Esophagus squamous epithelium (tissue), 5 donors: ENCODE results near the gene CDYL. TPM values are rescaled to one million over a fixed set of nuclear protein-coding genes. Genes with fewer than 3 reads are reported as not detected.

Source experiments
- DNase-seq: peaks from one replicate; lab custom pipeline; 2025; lab: John Stamatoyannopoulos, UW
- H3K27ac ChIP-seq, 4 donors: fragments of 200-600 bp; sonication (generic); one replicate each; pipeline ENCODE4 v1.5.1; 2016 to 2019; ENCODE audit warnings: mild to moderate bottlenecking in 1 of 4
- H3K27me3 ChIP-seq, 4 donors: fragments of 200-600 bp; sonication (generic); 1 replicate in 3 of 4; 2 replicates in 1 of 4; pipeline versions ENCODE4 v1.5.1 to v1.6.0; 2017 to 2021; ENCODE audit warnings: antibody characterized with exemption in 1 of 4
- H3K36me3 ChIP-seq, 3 donors: fragments of 200-600 bp; sonication (generic); one replicate each; pipeline ENCODE4 v1.5.1; 2016 to 2019
- H3K4me1 ChIP-seq, 3 donors: fragments of 200-600 bp; sonication (generic); one replicate each; pipeline ENCODE4 v1.5.1; 2017 to 2019
- H3K4me3 ChIP-seq, 4 donors: fragments of 200-600 bp; sonication (generic); 1 replicate in 3 of 4; 2 replicates in 1 of 4; pipeline ENCODE4 v1.5.1; 2016 to 2019; ENCODE audit warnings: mild to moderate bottlenecking in 2 of 4, moderate library complexity in 1 of 4
- H3K9me3 ChIP-seq, 3 donors: fragments of 200-600 bp; sonication (generic); one replicate each; pipeline ENCODE4 v1.5.1; 2016 to 2019
- POLR2A ChIP-seq, 4 donors: fragments of 450-650 bp; IDR thresholded peaks; one replicate each; pipeline ENCODE4 v1.6.1; 2017; ENCODE audit warnings: antibody characterized with exemption in 4 of 4, mild to moderate bottlenecking in 4 of 4, moderate library complexity in 3 of 4
- WGBS, 2 donors: methylation state at CpG; one replicate each; pipeline ENCODE4 v1.1.5; 2018; 5-methylcytosine and 5-hydroxymethylcytosine counted together
- intact Hi-C: fragments of 100-400 bp; cut with DNase I; formaldehyde crosslinking; loops from one replicate; pipeline ENCODE4 v1.15.0; 2022
- total RNA-seq, 4 donors: library from RNA; depleted of rRNA; stranded (reverse); fragments of >200 nt; gene quantifications; one replicate each; pipeline ENCODE4 v1.1.0, GENCODE V29; 2016
- TF ChIP-seq, protein P1 (sequence below), 6 experiments: fragments of 450-650 bp in 4 of 6; fragments of 200-600 bp in 2 of 6; sonication (generic) in 2 of 6; IDR thresholded peaks; one replicate each; pipeline ENCODE4 v1.5.1; 2016 to 2019; ENCODE audit warnings: antibody characterized with exemption in 6 of 6, mild to moderate bottlenecking in 4 of 6, moderate library complexity in 4 of 6
- donor health status: DM: yes; HTN: yes; CAD: no.

The CDYL gene
- total RNA-seq, 4 donors from 2014 or later = 15.2 to 43.5 (median 19.6) TPM

DNA sequence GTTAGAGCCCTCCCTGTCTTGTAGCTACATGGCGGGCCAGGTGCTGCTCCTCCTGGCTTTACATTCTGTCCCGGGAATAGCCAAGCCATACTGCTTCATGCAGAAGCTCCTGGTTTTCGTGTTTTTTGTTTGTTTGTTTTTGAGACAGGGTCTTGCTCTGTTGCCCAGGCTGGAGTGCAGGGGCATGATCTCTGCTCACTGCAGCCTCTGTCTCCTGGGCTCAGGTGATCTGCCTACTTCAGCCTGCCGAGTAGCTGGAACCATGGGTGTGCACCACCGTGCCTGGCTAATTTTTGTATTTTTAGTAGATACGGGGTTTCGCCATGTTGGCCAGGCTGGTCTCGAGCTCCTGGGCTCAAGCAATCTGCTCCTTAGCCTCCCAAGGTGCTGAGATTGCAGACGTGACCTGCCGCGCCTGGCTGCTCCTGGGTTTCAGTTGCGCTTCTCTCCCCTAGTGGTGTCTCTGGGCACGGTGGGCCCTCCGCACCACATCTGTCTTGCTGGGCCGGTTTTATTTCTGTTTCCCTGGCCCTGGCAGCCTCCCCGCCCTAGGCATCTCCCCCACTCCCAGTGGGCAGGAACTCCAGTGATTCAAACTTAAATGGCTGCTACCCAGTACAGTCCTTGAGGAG, 12.9 kb downstream of the CDYL start:
- no peak overlapping the region for H3K27ac ChIP-seq
- H3K4me1 ChIP-seq = peaks cover 0 to 23% (median 3%) of the 10 kb centered on the region in 3 donors
- no peak overlapping the region for H3K4me3 ChIP-seq
- no peak for TF ChIP-seq POLR2A (IDR thresholded peaks at IDR 0.05)
- no peaks in the 10 kb centered on the region for H3K9me3 ChIP-seq
- intact Hi-C loops = no loop called here
- DNase-seq = no peak
- WGBS, 2 donors = 67 to 85% methylated on average over 13 to 14 of the region's 16 CpGs
- no peaks in the 10 kb centered on the region for H3K27me3 ChIP-seq
- H3K36me3 ChIP-seq = no peaks in the 10 kb centered on the region

GRCh38 chr6:4790158-4790899, 14.1 kb downstream of the CDYL start:
- Histone ChIP-seq H3K27me3 (no peaks in the 10 kb centered on the region), H3K4me3 (no peak overlapping the region), H3K27ac (no peak overlapping the region), H3K9me3 (no peaks in the 10 kb centered on the region), H3K4me1 (peaks cover 0 to 32% (median 4%) of the 10 kb centered on the region in 3 donors), H3K36me3 (no peaks in the 10 kb centered on the region)
- intact Hi-C loops = no loop called here
- DNase-seq = no peak
- WGBS, 2 donors = 66 to 67% methylated on average over 5 of the region's 5 CpGs
- TF ChIP-seq, protein P1, sequence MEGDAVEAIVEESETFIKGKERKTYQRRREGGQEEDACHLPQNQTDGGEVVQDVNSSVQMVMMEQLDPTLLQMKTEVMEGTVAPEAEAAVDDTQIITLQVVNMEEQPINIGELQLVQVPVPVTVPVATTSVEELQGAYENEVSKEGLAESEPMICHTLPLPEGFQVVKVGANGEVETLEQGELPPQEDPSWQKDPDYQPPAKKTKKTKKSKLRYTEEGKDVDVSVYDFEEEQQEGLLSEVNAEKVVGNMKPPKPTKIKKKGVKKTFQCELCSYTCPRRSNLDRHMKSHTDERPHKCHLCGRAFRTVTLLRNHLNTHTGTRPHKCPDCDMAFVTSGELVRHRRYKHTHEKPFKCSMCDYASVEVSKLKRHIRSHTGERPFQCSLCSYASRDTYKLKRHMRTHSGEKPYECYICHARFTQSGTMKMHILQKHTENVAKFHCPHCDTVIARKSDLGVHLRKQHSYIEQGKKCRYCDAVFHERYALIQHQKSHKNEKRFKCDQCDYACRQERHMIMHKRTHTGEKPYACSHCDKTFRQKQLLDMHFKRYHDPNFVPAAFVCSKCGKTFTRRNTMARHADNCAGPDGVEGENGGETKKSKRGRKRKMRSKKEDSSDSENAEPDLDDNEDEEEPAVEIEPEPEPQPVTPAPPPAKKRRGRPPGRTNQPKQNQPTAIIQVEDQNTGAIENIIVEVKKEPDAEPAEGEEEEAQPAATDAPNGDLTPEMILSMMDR (IDR thresholded peaks at IDR 0.05) = peak in 2 of 6 experiments; percentile 17 to 39
- no peak for TF ChIP-seq POLR2A (IDR thresholded peaks at IDR 0.05)

DNA sequence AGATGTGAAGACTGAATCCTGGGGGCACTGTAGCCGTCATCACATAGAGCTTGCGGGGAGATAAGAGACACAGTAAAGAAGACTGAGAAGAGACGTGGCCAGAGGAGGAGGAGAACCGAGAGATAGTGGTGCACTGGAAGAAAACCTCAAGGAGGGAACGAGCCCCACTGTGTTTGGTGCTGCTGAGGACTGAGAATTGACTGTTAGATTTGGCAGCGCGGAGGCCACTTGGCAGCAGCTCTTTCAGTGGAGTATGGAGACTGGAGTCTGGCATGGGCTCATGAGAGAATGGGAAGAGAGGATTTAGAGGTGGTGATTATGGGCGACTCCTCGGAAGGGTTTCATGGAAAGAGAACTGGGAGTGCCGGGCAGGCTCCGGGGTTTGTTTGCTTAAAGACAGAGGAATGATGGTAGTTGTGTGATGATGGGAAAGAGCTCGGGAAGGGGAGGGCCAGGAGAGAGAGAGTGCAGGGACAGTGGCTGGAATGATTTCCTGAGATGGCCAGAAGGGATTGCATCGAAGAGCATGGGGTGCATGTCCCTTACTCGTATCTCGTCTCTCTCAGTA, 18.0 kb downstream of the CDYL start:
- H3K4me1 ChIP-seq = peaks cover 0 to 25% (median 4%) of the 10 kb centered on the region in 3 donors
- DNase-seq = no peak
- no peak overlapping the region for H3K4me3 ChIP-seq
- H3K27me3 ChIP-seq = no peaks in the 10 kb centered on the region
- TF ChIP-seq POLR2A (IDR thresholded peaks at IDR 0.05) = no peak
- TF ChIP-seq, protein P1 (IDR thresholded peaks at IDR 0.05) = no peak
- H3K36me3 ChIP-seq = no peaks in the 10 kb centered on the region
- intact Hi-C loops = no loop called here
- H3K27ac ChIP-seq = no peak overlapping the region
- H3K9me3 ChIP-seq = no peaks in the 10 kb centered on the region
- WGBS, 2 donors = 36 to 57% methylated on average over 15 of the region's 15 CpGs

GRCh38 chr6:4797587-4797986, 21.4 kb downstream of the CDYL start:
- DNase-seq = no peak
- WGBS, 2 donors = 61 to 64% methylated on average over 2 of the region's 2 CpGs

GRCh38 chr6:4799912-4800311, 23.7 kb downstream of the CDYL start:
- Histone ChIP-seq H3K4me3 (no peak overlapping the region), H3K27me3 (no peaks in the 10 kb centered on the region), H3K27ac (no peak overlapping the region), H3K4me1 (peaks cover 0 to 31% (median 0%) of the 10 kb centered on the region in 3 donors), H3K36me3 (no peaks in the 10 kb centered on the region), H3K9me3 (peaks cover 0 to 6% (median 0%) of the 10 kb centered on the region in 3 donors)
- 88 to 96% methylated on average over 3 of the region's 3 CpGs for WGBS, 2 donors
- intact Hi-C loops = no loop called here
- no peak for DNase-seq
- TF ChIP-seq, protein P1 (IDR thresholded peaks at IDR 0.05) = no peak
- no peak for TF ChIP-seq POLR2A (IDR thresholded peaks at IDR 0.05)

More at GRCh38 chr6:4797587-4797986, 21.4 kb downstream of the CDYL start:
- H3K27me3 ChIP-seq = no peaks in the 10 kb centered on the region
- H3K4me3 ChIP-seq = no peak overlapping the region
- TF ChIP-seq, protein P1 (IDR thresholded peaks at IDR 0.05) = no peak
- no peaks in the 10 kb centered on the region for H3K36me3 ChIP-seq
- H3K4me1 ChIP-seq = peaks cover 0 to 23% (median 4%) of the 10 kb centered on the region in 3 donors
- no peak overlapping the region for H3K27ac ChIP-seq
- peaks cover 0 to 6% (median 0%) of the 10 kb centered on the region in 3 donors for H3K9me3 ChIP-seq
- intact Hi-C loops = no loop called here
